Neural cell (in vitro differentiated cells): Measurements from ENCODE around the gene CYCS. TPM values are rescaled to one million over a fixed set of nuclear protein-coding genes. Genes with fewer than 3 reads are reported as not detected.
A peak's percentile ranks its signal among the peaks of the same experiment; 100 is the strongest.

Source experiments
- H2AFZ ChIP-seq: fragments of 200-600, 300-800 bp; sonication (generic), shearing (Covaris generic); 2 replicates; pipeline ENCODE4 v1.6.0; 2014; ENCODE audit warnings: low read depth, mild to moderate bottlenecking, antibody characterized with exemption, low read length, moderate library complexity
- H3F3A ChIP-seq: fragments of 200-600 bp; shearing (Covaris generic); 2 replicates; pipeline ENCODE4 v1.6.1; 2016; ENCODE audit warnings: mild to moderate bottlenecking, moderate library complexity, mixed read lengths, antibody characterized with exemption, low read length; ENCODE audit not compliant: insufficient read depth, poor library complexity, severe bottlenecking
- H3K27ac ChIP-seq: fragments of 200-600, 300-800 bp; sonication (generic), shearing (Covaris generic); 2 replicates; pipeline ENCODE4 v1.5.1; 2014; ENCODE audit warnings: mild to moderate bottlenecking, low read length, moderate library complexity
- H3K27me3 ChIP-seq: fragments of 300-800, 200-600 bp; sonication (generic), shearing (Covaris generic); 2 replicates; pipeline ENCODE4 v1.6.0; 2014; ENCODE audit warnings: mild to moderate bottlenecking, low read depth, low read length, moderate library complexity; ENCODE audit not compliant: insufficient read depth
- H3K36me3 ChIP-seq: fragments of 300-800, 200-600 bp; sonication (generic), shearing (Covaris generic); 2 replicates; pipeline ENCODE4 v1.5.1; 2014; ENCODE audit warnings: mild to moderate bottlenecking, antibody characterized with exemption, low read length, moderate library complexity; ENCODE audit not compliant: insufficient read depth
- H3K4me2 ChIP-seq: fragments of 300-800, 200-600 bp; sonication (generic), shearing (Covaris generic); 2 replicates; pipeline ENCODE4 v1.6.0; 2014; ENCODE audit warnings: mild to moderate bottlenecking, low read length
- H3K4me3 ChIP-seq: fragments of 300-800, 200-600 bp; sonication (generic), shearing (Covaris generic); 2 replicates; pipeline ENCODE4 v1.5.1; 2014; ENCODE audit warnings: mild to moderate bottlenecking, low read length, moderate library complexity
- H3K79me2 ChIP-seq: fragments of 200-600 bp; shearing (Covaris generic); replicated peaks from 2 replicates; pipeline ENCODE4 v1.6.0; 2014; ENCODE audit warnings: mild to moderate bottlenecking, low read length, moderate library complexity; ENCODE audit not compliant: insufficient read depth
- H3K9ac ChIP-seq: fragments of 300-800, 200-600 bp; sonication (generic), shearing (Covaris generic); 2 replicates; pipeline ENCODE4 v1.6.1; 2016; ENCODE audit warnings: mild to moderate bottlenecking, low read length, mixed read lengths
- H3K9me2 ChIP-seq: fragments of 200-600 bp; shearing (Covaris generic); 2 replicates; pipeline ENCODE4 v1.6.1; 2016; ENCODE audit warnings: mild to moderate bottlenecking, low read length, mixed read lengths; ENCODE audit not compliant: insufficient read depth
- H3K9me3 ChIP-seq: fragments of 200-600, 300-800 bp; sonication (generic), shearing (Covaris generic); 2 replicates; pipeline ENCODE4 v1.6.1; 2016; ENCODE audit warnings: mild to moderate bottlenecking, mixed run types, low read length, moderate library complexity, mixed read lengths
- H4K20me1 ChIP-seq: fragments of 200-600 bp; shearing (Covaris generic); 2 replicates; pipeline ENCODE4 v1.6.1; 2016; ENCODE audit warnings: mild to moderate bottlenecking, mixed run types; ENCODE audit not compliant: insufficient read depth
- CTCF ChIP-seq: fragments of 450-650 bp; IDR thresholded peaks from 2 replicates; pipeline ENCODE4 v1.5.1; 2014; ENCODE audit warnings: antibody characterized with exemption, mild to moderate bottlenecking, moderate library complexity; ENCODE audit not compliant: poor library complexity, severe bottlenecking
- EP300 ChIP-seq: fragments of 450-650 bp; conservative IDR thresholded peaks from 2 replicates; pipeline ENCODE4 v1.6.1; 2014; ENCODE audit warnings: antibody characterized with exemption, mild to moderate bottlenecking, moderate library complexity; ENCODE audit not compliant: poor library complexity, severe bottlenecking
- EZH2 ChIP-seq: fragments of 200-600, 300-800 bp; shearing (Covaris generic), sonication (generic); IDR thresholded peaks from 2 replicates; pipeline ENCODE4 v1.6.1; 2014; ENCODE audit warnings: antibody characterized with exemption, low read length, borderline replicate concordance, mild to moderate bottlenecking; ENCODE audit not compliant: insufficient read depth, poor library complexity, severe bottlenecking
- MXI1 ChIP-seq: fragments of 450-650 bp; conservative IDR thresholded peaks from 2 replicates; pipeline ENCODE4 v1.6.1; 2014; ENCODE audit warnings: antibody characterized with exemption, mild to moderate bottlenecking; ENCODE audit not compliant: poor library complexity, severe bottlenecking
- POLR2AphosphoS5 ChIP-seq: IDR thresholded peaks from 2 replicates; pipeline ENCODE4 v1.6.1; 2012
- RAD21 ChIP-seq: fragments of 450-650 bp; conservative IDR thresholded peaks from 2 replicates; pipeline ENCODE4 v1.6.1; 2014; ENCODE audit warnings: antibody characterized with exemption, mild to moderate bottlenecking, moderate library complexity
- REST ChIP-seq: IDR thresholded peaks from 2 replicates; pipeline ENCODE4 v1.6.1; 2012; ENCODE audit warnings: borderline replicate concordance
- SMC3 ChIP-seq: fragments of 450-650 bp; conservative IDR thresholded peaks from 2 replicates; pipeline ENCODE4 v1.6.1; 2014; ENCODE audit warnings: antibody characterized with exemption, mild to moderate bottlenecking, moderate library complexity; ENCODE audit not compliant: poor library complexity
- TAF1 ChIP-seq: IDR thresholded peaks from 2 replicates; pipeline ENCODE4 v1.6.1; 2012; ENCODE audit warnings: low read depth
- polyA plus RNA-seq: library from polyadenylated mRNA; depleted of rRNA; stranded (reverse); fragments of >200 nt; gene quantifications from 2 replicates; pipeline ENCODE4 v1.2.3, GENCODE V29; 2014

CYCS gene
- polyA plus RNA-seq, 1 donor from 2014 or later = 198 TPM

GRCh38 chr7:25095516-25096345 lies 29.3 kb downstream of the CYCS start:
- H3K9me3 ChIP-seq = no peaks in the 10 kb centered on the region
- no peak overlapping the region for H3K4me2 ChIP-seq
- H3K79me2 ChIP-seq = no peaks in the 10 kb centered on the region
- H3K36me3 ChIP-seq = no peaks in the 10 kb centered on the region
- H2AFZ ChIP-seq = no peak overlapping the region
- no peak overlapping the region for H3K4me3 ChIP-seq
- no peaks in the 10 kb centered on the region for H3K9me2 ChIP-seq
- no peak for TF ChIP-seq MXI1
- no peak for TF ChIP-seq REST
- no peak for TF ChIP-seq EP300
- no peak for TF ChIP-seq CTCF
- TF ChIP-seq EZH2 = no peak
- TF ChIP-seq TAF1 = no peak
- no peak for TF ChIP-seq POLR2AphosphoS5
- no peak for TF ChIP-seq SMC3
- no peak for TF ChIP-seq RAD21
- no peaks in the 10 kb centered on the region for H3K27me3 ChIP-seq
- H3K27ac ChIP-seq = no peak overlapping the region
- H3F3A ChIP-seq = no peaks in the 10 kb centered on the region
- no peak overlapping the region for H3K9ac ChIP-seq
- no peaks in the 10 kb centered on the region for H4K20me1 ChIP-seq

DNA sequence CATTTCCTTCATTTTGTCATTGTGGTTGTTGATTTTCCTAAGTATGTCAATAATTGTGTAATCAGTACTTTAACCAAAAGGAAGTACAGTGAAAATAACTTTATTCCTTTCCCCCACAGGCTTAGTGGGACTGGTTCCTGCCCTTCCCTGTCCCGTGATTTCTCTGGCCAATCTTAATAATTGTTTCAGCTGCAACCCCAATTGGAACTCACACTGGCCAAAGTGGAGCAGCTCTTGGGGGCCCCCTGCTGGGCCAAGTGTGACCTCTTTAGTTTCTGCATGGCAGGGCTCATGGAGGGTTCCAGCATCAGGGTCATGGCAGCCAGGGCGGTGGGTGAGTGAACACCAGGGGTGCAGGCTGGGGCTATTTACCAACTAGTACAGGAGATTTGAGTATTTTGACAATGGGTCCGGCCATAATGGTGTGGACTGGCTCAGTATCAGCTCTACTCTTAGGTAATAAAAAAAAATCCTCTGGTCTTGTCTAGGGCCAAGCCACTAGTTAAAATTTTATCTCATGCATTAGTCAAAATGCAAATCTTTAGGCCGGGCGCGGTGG lies 31.7 kb downstream of the CYCS start:
- Histone ChIP-seq H3K4me3 (no peak overlapping the region), H3K9me3 (no peaks in the 10 kb centered on the region), H3K79me2 (no peaks in the 10 kb centered on the region), H3F3A (no peaks in the 10 kb centered on the region), H3K27ac (no peak overlapping the region), H3K4me2 (no peak overlapping the region), H3K27me3 (no peaks in the 10 kb centered on the region), H3K36me3 (no peaks in the 10 kb centered on the region), H4K20me1 (no peaks in the 10 kb centered on the region), H3K9ac (no peak overlapping the region), H3K9me2 (no peaks in the 10 kb centered on the region), H2AFZ (no peak overlapping the region)
- peak; percentile 40 for TF ChIP-seq CTCF
- no peak for TF ChIP-seq MXI1
